GM13977 (cell line): Measurements from ENCODE around the gene RAD51B.
"Not testable (repeated sequence)": the region's sequence is repeated elsewhere in the genome, so short reads cannot be mapped to it uniquely, and the experiment has no call there.

Source experiments
- DNase-seq: peaks from one replicate; pipeline ENCODE4 v3.0.0; 2012; ENCODE audit warnings: low spot score
- in situ Hi-C: fragments of 300-500 bp; cut with MboI; formaldehyde crosslinking; loops from one replicate; pipeline ENCODE4 v1.12.0; 2022; ENCODE audit warnings: low sequenced_read_pairs, low pct_unique_long_range_greater_than_20kb, mixed read lengths, inconsistent platforms; ENCODE audit not compliant: unreplicated experiment
- TF ChIP-seq, protein P1 (sequence below): IDR thresholded peaks from 2 replicates; pipeline ENCODE4 v1.5.1; 2012; ENCODE audit warnings: mild to moderate bottlenecking, control low read depth; ENCODE audit not compliant: insufficient read depth; ENCODE audit errors: extremely low read depth, missing control alignments

The RAD51B gene

DNA sequence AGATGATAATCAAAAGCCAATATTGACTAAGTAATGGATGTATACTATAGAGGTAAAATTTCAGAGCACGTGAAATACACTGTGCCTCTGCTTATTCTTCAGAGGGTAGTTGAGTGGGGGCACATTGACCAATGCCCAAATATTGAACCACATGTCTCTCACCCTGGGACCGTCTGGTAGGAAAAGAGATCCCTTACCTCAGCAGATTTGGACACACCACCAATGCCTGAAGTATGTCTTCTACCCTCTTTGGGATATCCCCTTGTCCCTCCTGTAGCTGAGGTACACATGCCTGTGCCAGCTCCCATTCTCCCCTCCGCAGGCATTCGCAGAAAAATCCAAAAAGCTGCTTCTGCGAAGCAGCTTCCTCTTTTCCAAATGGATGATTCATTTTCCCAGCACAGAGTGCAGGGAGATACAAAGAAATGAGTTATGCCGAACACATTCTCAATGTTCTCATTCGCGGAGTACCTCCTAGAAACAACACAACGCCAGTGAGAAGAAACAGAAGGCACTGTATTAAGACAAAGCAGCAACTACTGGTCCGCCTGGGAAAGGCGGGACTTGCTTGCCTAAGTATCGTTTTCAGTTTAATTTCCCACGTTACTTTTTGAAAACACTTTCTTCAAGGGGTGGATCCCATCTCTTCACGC, 3.9 kb upstream of the RAD51B start:
- in situ Hi-C loops = no loop called here
- TF ChIP-seq, protein P1, sequence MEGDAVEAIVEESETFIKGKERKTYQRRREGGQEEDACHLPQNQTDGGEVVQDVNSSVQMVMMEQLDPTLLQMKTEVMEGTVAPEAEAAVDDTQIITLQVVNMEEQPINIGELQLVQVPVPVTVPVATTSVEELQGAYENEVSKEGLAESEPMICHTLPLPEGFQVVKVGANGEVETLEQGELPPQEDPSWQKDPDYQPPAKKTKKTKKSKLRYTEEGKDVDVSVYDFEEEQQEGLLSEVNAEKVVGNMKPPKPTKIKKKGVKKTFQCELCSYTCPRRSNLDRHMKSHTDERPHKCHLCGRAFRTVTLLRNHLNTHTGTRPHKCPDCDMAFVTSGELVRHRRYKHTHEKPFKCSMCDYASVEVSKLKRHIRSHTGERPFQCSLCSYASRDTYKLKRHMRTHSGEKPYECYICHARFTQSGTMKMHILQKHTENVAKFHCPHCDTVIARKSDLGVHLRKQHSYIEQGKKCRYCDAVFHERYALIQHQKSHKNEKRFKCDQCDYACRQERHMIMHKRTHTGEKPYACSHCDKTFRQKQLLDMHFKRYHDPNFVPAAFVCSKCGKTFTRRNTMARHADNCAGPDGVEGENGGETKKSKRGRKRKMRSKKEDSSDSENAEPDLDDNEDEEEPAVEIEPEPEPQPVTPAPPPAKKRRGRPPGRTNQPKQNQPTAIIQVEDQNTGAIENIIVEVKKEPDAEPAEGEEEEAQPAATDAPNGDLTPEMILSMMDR = no peak
- no peak for DNase-seq

DNA sequence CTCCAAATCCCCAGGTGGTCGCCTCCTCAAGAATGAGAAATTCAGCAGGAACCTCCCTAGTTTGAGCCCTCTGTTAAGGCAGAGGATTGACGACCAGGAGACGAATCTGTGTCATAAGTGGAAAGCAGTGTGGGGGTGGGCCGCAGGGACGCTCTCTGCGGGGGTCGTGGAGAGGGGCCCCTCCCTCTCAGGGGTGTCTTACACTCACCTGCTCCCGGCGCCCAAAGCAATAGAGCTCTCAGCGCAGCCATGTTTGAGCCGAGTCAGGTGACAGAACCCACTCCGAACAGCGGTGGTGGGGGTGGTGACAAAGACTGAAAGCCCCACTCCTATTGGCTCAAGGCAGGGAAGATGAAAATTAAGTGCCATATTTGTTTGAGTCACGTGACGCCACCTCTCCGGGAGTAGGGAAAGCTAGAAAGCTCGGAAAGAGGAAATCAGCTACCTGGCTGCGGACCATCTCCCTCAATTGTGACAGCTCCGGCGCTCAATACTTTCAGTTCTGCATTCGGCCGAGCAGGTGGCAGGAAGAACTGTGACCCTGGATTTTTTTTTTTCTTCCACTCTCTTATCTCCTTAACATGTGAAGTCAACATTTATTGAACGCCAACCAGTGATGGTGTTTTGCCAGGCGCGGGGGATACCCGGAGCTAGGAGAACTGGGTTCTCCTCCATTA, 3.1 kb upstream of the RAD51B start, which contains the start of gene ZFYVE26:
Gene ZFYVE26 (minus strand): TSS at position 265 of the 677 bp plus-strand sequence. CDS start 627 bp downstream, outside the sequence.
- in situ Hi-C loops = no loop called here
- DNase-seq = peak; percentile 85
- TF ChIP-seq, protein P1 = no peak

DNA sequence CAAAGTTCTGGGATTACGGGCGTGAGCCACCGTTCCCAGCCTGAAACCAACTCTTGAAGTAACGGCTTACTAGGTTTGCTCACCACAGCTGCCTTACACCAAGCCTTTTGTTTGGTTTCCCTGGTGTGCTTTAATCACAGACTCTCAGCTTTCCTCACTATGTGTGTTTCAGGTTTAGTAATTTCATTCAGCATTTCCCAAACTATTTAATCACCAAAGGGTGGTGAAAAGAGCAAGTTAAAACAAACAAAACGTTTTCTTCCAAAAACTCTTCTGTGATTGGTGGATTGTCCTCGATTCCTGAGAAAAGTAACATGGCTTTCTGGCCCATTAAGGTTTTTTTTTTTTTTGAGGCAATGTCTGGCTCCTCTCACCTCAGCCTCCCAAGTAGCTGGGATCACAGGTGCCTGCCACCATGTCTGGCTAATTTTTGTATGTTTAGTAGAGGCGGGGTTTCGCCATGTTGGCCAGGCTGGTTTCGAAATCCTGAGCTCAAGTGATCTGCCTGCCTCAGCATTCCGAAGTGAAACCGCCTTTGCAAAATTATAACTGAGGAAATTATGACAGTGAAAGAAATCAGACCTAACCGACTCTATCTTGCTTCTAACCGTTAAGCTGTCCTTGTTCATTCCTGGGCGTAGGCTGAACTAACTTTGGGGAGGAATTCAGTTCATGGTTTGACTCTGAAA, 1.7 kb upstream of the RAD51B start:
- no peak for DNase-seq
- TF ChIP-seq, protein P1 = no peak
- in situ Hi-C loops = no loop called here

DNA sequence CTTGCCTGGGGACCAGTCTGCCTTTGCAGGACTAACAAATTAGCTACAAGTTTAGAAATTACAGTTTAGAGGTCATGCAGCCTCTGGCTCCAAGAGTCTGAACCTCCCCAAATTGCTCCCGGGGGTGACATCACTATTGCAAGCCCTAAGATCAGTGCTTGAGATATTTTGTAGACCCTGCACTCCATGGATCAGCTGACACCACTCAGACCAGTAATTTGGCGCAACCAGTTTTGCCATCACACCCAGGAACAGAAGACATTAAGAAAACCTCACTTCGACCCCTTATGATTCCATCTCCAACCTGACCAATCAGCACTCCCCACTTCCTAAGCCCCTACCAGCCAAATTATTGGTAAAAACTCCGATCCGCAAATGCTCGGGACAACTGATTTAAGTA, 1.1 kb upstream of the RAD51B start:
- in situ Hi-C loops, DNase-seq: not testable (repeated sequence)

DNA sequence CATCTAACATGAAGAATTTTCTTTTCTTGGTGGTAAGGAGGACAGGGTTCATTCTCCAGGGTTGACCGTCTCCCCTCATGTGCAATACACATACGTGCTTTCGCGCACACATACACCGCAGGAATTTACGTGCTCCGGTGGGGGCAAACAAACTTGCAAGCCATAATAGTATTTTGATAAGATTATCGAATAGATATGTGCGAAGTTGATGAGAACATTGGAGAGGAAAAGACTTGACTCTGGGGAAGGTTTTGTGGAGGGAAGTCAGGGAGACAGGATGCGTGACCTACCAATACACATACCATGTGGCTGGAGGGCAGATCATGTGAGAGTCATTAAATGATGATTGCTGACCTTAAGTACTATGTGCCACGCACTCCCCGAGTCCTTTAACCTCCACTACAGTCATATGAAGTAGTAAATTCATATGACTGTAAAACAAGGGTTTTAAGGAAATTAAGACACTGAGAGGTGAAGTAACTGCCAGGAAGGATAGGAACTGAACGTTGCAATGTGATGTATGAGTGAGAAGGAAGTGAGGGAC, 921 bp downstream of the RAD51B start:
- no peak for DNase-seq
- TF ChIP-seq, protein P1 = no peak
- in situ Hi-C loops = no loop called here

DNA sequence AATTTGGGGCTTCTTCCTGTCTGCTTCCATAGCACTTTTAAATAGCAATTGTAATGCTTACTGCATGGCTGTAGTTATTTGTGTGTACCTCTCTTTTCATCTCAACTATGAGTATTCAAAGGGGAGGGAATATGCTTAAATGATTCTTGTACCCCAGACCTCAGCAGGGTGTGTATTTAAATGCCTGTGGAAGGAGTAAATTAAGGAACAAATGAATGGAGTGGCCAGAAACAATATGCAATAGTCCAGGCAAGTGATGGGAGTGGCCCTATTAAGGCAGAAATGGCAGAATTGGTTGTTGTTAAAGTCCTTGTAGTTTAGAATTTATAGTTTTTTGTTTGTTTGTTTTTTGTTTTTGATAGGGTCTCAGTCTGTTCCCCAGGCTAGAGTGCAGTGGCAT, 1.5 kb downstream of the RAD51B start:
- in situ Hi-C loops = no loop called here
- DNase-seq = no peak
- TF ChIP-seq, protein P1 = no peak
